Measurements from ENCODE around the gene TMEM161B.

Gene TMEM161B

DNA sequence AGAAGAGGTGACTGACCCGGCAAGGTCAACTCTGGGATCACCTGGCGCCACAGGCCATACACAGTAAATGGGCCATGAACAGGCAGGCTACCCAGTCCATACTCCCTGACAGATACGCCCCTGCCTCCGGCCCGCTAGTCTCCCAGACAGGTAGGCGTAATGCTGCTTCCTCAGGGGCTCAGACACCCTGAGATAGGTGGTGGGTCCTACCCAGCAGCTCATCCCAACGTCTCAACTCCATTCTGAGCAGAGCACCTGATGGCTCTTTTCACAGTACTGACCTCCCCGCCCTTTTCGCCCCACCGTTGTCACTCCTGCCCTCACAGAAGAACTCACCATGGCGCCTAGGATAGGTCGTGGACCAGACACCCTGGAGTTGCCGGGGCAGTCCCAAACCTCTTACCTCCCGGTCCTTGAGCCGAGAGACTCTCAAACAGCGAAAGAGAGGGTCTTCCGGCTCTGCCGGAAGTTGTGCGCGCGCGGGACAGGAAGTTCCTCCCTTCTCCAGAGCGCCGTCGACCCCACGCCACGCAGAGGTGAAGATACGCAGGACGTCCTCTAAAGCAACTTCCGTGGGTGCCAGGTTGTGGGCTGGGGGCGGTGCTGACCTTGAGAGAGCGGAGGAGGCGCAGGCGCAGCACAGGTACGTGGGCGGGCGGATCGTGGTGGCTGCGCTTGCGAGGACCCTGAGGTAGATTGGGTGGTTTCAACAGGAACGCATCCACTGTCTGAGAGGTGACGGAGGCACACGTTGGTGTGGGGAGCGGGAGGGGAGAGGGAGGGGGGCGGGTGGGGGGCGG is at the start of gene TMEM161B:
TSS of gene TMEM161B (minus strand) at position 461 of the 800 bp plus-strand sequence. CDS start at position 339, 122 bp downstream.
- Histone ChIP-seq H3K27ac (peak within 1 kb of the TSS; percentile 37), H3K36me3 (replicated peaks) (peaks cover 2% of the 10 kb centered on the region), H3K4me3 (ENCODE audit: low read depth, low read length) (peak within 1 kb of the TSS; percentile 80), H3K27me3 (replicated peaks) (no peaks in the 10 kb centered on the region)
- TF ChIP-seq, protein P1, sequence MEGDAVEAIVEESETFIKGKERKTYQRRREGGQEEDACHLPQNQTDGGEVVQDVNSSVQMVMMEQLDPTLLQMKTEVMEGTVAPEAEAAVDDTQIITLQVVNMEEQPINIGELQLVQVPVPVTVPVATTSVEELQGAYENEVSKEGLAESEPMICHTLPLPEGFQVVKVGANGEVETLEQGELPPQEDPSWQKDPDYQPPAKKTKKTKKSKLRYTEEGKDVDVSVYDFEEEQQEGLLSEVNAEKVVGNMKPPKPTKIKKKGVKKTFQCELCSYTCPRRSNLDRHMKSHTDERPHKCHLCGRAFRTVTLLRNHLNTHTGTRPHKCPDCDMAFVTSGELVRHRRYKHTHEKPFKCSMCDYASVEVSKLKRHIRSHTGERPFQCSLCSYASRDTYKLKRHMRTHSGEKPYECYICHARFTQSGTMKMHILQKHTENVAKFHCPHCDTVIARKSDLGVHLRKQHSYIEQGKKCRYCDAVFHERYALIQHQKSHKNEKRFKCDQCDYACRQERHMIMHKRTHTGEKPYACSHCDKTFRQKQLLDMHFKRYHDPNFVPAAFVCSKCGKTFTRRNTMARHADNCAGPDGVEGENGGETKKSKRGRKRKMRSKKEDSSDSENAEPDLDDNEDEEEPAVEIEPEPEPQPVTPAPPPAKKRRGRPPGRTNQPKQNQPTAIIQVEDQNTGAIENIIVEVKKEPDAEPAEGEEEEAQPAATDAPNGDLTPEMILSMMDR (IDR thresholded peaks at IDR 0.05; ENCODE audit: low read depth, low read length, missing control alignments) = no peak
- peak; percentile 81 for DNase-seq
- in situ Hi-C loops (cut with HindIII; ENCODE audit: low pct_ligation_motif_present, low sequenced_read_pairs) = no loop called here

DNA sequence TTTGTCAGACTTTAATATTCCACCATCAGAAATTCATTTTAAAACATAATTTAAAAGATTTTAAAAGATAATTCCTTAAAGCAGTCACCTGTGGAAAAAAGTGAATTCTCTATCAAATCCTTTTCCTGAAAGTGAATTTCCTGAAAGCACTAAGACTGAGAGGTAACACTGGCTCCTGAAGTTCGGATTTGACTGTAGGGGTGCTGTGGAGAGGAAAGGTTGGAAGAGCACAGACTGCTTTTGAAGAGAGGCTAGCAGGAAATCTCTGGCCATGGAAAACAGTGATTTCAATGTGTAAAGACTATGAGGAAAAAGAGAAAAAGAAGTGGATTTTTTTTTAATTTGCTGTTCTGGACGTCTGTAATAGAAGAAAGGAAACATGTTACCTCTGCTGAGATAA is 35.7 kb upstream of the TMEM161B start:
- Histone ChIP-seq H3K27ac (no peak overlapping the region), H3K4me3 (ENCODE audit: low read depth, low read length) (no peak overlapping the region), H3K27me3 (replicated peaks) (no peaks in the 10 kb centered on the region), H3K36me3 (replicated peaks) (no peaks in the 10 kb centered on the region)
- in situ Hi-C loops (cut with HindIII; ENCODE audit: low pct_ligation_motif_present, low sequenced_read_pairs) = no loop called here
- TF ChIP-seq, protein P1 (IDR thresholded peaks at IDR 0.05; ENCODE audit: low read depth, low read length, missing control alignments) = no peak
- no peak for DNase-seq

DNA sequence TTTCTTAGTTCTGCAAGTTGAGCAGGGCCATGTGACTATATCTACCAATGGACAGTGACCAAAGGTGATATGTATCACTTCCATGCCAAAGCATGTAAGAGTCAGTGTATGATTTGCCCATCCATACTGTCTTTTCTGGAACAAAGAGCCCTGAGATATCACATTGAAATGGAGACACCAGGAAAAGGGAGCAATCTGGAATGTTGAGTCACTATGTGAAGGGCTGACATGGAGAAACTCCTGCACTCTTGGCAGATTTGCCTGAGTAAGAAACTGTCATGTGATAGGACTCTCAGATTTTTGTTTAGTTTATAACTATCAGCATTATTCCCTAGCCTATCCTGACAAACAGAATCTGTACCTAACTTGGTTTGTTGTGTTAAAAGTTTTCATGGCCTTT is 29.8 kb upstream of the TMEM161B start:
- Histone ChIP-seq H3K36me3 (replicated peaks) (no peaks in the 10 kb centered on the region), H3K27me3 (replicated peaks) (no peaks in the 10 kb centered on the region), H3K4me3 (ENCODE audit: low read depth, low read length) (no peak overlapping the region), H3K27ac (no peak overlapping the region)
- peak; percentile 43 for DNase-seq
- TF ChIP-seq, protein P1 (IDR thresholded peaks at IDR 0.05; ENCODE audit: low read depth, low read length, missing control alignments) = no peak
- in situ Hi-C loops (cut with HindIII; ENCODE audit: low pct_ligation_motif_present, low sequenced_read_pairs) = no loop called here

DNA sequence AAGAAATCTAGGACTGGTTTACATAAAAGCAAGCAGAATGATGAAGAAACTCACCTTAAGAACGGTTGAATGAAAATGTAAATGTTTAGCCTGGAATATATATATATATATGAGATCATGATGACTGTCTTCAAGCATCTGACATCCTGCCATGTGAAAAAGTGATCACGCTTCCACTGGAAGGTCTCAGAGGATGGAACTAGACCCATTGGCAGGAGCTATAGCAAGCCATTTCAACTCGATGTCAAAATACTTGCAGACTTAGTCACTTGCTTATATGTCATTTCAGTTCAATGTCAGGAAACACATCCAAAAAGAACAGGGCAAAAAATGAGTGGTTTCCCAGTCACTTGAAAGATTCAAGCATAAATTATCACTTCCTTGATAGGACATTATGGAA is 22.2 kb upstream of the TMEM161B start:
- in situ Hi-C loops (cut with HindIII; ENCODE audit: low pct_ligation_motif_present, low sequenced_read_pairs) = no loop called here
- no peaks in the 10 kb centered on the region for H3K27me3 ChIP-seq (replicated peaks)
- no peak overlapping the region for H3K27ac ChIP-seq
- peak; percentile 27 for DNase-seq
- TF ChIP-seq, protein P1 (IDR thresholded peaks at IDR 0.05; ENCODE audit: low read depth, low read length, missing control alignments) = no peak
- H3K36me3 ChIP-seq (replicated peaks) = no peaks in the 10 kb centered on the region
- no peak overlapping the region for H3K4me3 ChIP-seq (ENCODE audit: low read depth, low read length)

DNA sequence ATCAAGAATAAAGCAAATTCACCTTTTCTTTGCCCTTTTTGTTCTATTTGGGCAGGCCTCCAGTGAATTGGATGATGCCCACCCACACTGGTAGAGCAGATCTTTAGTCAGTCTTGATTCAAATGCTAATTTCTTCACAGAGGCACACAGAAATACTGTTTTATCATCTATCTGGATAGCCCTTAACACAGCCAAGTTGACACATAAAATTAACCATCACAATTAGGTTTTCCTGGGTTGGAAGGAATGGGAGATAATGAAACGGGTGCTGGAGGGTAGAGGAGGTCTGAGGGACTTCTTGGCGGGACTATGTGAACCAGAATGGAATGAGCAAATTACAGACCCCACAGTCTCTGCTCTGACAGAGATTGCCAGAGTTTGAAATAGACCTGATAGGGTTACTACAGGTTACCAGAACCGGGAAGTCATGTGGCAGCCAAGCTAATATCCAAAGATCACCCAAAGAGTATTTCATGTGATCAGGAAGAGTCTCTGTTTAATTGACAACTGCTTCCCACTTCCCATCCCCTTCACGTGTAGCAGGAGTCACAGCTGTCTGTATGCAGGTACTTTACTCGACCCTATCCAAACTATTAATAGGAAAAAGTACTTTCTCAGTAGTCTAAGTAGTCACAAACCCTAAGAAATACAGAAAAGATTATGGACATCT is 20.0 kb upstream of the TMEM161B start:
- in situ Hi-C loops (cut with HindIII; ENCODE audit: low pct_ligation_motif_present, low sequenced_read_pairs) = no loop called here
- TF ChIP-seq, protein P1 (IDR thresholded peaks at IDR 0.05; ENCODE audit: low read depth, low read length, missing control alignments) = no peak
- no peak overlapping the region for H3K27ac ChIP-seq
- no peaks in the 10 kb centered on the region for H3K36me3 ChIP-seq (replicated peaks)
- no peak overlapping the region for H3K4me3 ChIP-seq (ENCODE audit: low read depth, low read length)
- no peak for DNase-seq
- H3K27me3 ChIP-seq (replicated peaks) = no peaks in the 10 kb centered on the region
